ENCODE data around the gene NELFE. TPM values are rescaled to one million over a fixed set of nuclear protein-coding genes. Genes with fewer than 3 reads are reported as not detected.

Gene NELFE
- total RNA-seq, 1 experiment from 2014 or later, result 68.3 TPM

DNA sequence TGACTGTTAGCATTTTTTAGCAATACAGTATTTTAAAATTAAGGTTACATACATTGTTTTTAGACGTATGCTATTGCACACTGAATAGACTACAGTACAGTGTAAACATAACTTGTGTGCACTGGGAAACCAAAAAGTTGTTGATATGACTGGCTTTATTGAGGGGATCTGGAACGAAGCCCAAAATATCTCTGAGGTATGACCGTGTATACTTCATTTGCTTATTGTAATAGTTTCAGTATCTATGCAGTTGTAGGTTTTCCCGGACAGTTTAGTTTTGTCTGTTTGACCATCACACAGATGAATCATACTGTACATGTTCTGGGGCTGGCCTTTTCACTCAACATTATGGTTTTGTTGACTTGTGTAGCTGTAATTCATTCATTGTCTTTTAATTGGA is 50.0 kb downstream of the NELFE start:
- Histone ChIP-seq H3K36me3 (ENCODE audit: control insufficient read depth in 1 of 2, insufficient read depth in 2 of 2, low read length in 2 of 2) (no peaks in the 10 kb centered on the region), H3K9me2 (ENCODE audit: insufficient read depth) (no peaks in the 10 kb centered on the region), H3K4me3 (replicated peaks in 1 of 2; ENCODE audit: low read depth in 1 of 2, low read length in 2 of 2) (no peak overlapping the region), H4K20me1 (ENCODE audit: insufficient read depth) (no peaks in the 10 kb centered on the region), H3K4me1 (ENCODE audit: control insufficient read depth in 1 of 2, insufficient read depth in 2 of 2, low read length in 2 of 2) (peaks cover 42 to 68% of the 10 kb centered on the region in 2 experiments), H3K9me3 (ENCODE audit: control insufficient read depth in 1 of 2, insufficient read depth in 1 of 2, low read depth in 1 of 2, low read length in 2 of 2) (no peaks in the 10 kb centered on the region), H3K9ac (ENCODE audit: low read length) (no peak overlapping the region), H3K27ac (ENCODE audit: low read depth, low read length) (no peak overlapping the region), H2AFZ (ENCODE audit: low read depth, low read length, poor library complexity, severe bottlenecking) (peak overlapping the region; percentile 19), H3K4me2 (ENCODE audit: low read length) (peak overlapping the region; percentile 44), H3K27me3 (ENCODE audit: insufficient read depth, low read length) (no peaks in the 10 kb centered on the region), H3K79me2 (ENCODE audit: insufficient read depth, low read length) (no peaks in the 10 kb centered on the region)
- no TSS peak for BruUV-seq (replicated peaks)
- ChIA-PET CTCF (interaction anchor here (0.9 kb wide), 1 partner anchor 44 kb away, joined by 3 read pairs; no protein-coding TSS in a partner anchor), RAD21 (ENCODE audit: low non-redundant PET in 1 of 2, low total read pairs in 2 of 2, uncharacterized antibody in 2 of 2, unreplicated experiment in 2 of 2) (interaction anchor here in 1 of 2 experiments (0.5 to 0.7 kb wide), 2 partner anchors 11 to 162 kb away, joined by 3 to 4 read pairs; no protein-coding TSS in a partner anchor), POLR2A (no interaction called here)
- ATAC-seq, result no peak
- TF ChIP-seq ZNF274 (IDR thresholded peaks at IDR 0.05; ENCODE audit: low read depth, low read length) (no peak), RAD21 (IDR thresholded peaks at IDR 0.05; ENCODE audit: low read depth) (no peak), POLR2AphosphoS5 (IDR thresholded peaks at IDR 0.05; ENCODE audit: low read depth, low read length) (no peak), ELF1 (IDR thresholded peaks at IDR 0.05; ENCODE audit: borderline replicate concordance, low read depth) (no peak), SIN3A (IDR thresholded peaks at IDR 0.05; ENCODE audit: low read depth) (no peak), EZH2 (IDR thresholded peaks at IDR 0.05) (no peak), ZBTB33 (IDR thresholded peaks at IDR 0.05; ENCODE audit: extremely low read depth, insufficient replicate concordance, low read length) (no peak), ZFX (IDR thresholded peaks at IDR 0.05) (no peak), POLR2A (IDR thresholded peaks at IDR 0.05; ENCODE audit: borderline replicate concordance, extremely low read depth, insufficient read depth, insufficient read length) (no peak), TCF7L2 (IDR thresholded peaks at IDR 0.05; ENCODE audit: borderline replicate concordance, extremely low read depth, insufficient read depth, insufficient read length) (no peak), YY1 (IDR thresholded peaks at IDR 0.05; ENCODE audit: extremely low read depth, insufficient replicate concordance, low read depth, low read length) (no peak), EGR1 (IDR thresholded peaks at IDR 0.05; ENCODE audit: low read depth) (no peak), FOSL1 (IDR thresholded peaks at IDR 0.05; ENCODE audit: low read depth) (no peak), JUND (IDR thresholded peaks at IDR 0.05) (no peak), CTCF (IDR thresholded peaks at IDR 0.05 in 2 of 3, conservative IDR thresholded peaks at IDR 0.05 in 1 of 3; ENCODE audit: borderline replicate concordance in 1 of 3, insufficient read depth in 1 of 3, low read depth in 2 of 3, low read length in 2 of 3) (no peak), CBX3 (IDR thresholded peaks at IDR 0.05; ENCODE audit: low read depth) (no peak), ATF3 (IDR thresholded peaks at IDR 0.05) (no peak)
- TF ChIP-seq, protein P1, sequence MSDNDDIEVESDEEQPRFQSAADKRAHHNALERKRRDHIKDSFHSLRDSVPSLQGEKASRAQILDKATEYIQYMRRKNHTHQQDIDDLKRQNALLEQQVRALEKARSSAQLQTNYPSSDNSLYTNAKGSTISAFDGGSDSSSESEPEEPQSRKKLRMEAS (IDR thresholded peaks at IDR 0.05), result no peak
- TF ChIP-seq, protein P2, sequence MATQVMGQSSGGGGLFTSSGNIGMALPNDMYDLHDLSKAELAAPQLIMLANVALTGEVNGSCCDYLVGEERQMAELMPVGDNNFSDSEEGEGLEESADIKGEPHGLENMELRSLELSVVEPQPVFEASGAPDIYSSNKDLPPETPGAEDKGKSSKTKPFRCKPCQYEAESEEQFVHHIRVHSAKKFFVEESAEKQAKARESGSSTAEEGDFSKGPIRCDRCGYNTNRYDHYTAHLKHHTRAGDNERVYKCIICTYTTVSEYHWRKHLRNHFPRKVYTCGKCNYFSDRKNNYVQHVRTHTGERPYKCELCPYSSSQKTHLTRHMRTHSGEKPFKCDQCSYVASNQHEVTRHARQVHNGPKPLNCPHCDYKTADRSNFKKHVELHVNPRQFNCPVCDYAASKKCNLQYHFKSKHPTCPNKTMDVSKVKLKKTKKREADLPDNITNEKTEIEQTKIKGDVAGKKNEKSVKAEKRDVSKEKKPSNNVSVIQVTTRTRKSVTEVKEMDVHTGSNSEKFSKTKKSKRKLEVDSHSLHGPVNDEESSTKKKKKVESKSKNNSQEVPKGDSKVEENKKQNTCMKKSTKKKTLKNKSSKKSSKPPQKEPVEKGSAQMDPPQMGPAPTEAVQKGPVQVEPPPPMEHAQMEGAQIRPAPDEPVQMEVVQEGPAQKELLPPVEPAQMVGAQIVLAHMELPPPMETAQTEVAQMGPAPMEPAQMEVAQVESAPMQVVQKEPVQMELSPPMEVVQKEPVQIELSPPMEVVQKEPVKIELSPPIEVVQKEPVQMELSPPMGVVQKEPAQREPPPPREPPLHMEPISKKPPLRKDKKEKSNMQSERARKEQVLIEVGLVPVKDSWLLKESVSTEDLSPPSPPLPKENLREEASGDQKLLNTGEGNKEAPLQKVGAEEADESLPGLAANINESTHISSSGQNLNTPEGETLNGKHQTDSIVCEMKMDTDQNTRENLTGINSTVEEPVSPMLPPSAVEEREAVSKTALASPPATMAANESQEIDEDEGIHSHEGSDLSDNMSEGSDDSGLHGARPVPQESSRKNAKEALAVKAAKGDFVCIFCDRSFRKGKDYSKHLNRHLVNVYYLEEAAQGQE (IDR thresholded peaks at IDR 0.05; ENCODE audit: low read depth), result no peak
- intact Hi-C loops (cut with micrococcal nuclease), result no loop called here
- DNase-seq (ENCODE audit: low read depth, low spot score), result no peak
